Mesodermal cell (in vitro differentiated cells): Measurements from ENCODE around the gene MAGI2.

Source experiments
- H3K27ac ChIP-seq: 2 replicates; pipeline ENCODE4 v1.7.0; 2013; ENCODE audit warnings: mild to moderate bottlenecking, low read depth, low read length, moderate library complexity; ENCODE audit not compliant: severe bottlenecking
- H3K36me3 ChIP-seq: 2 replicates; pipeline ENCODE4 v1.7.1; 2013; ENCODE audit warnings: mild to moderate bottlenecking, low read length, moderate library complexity; ENCODE audit not compliant: control insufficient read depth, insufficient read depth
- H3K4me1 ChIP-seq: one replicate; pipeline ENCODE4 v1.7.1; 2013; ENCODE audit warnings: mild to moderate bottlenecking, low read length; ENCODE audit not compliant: insufficient read depth, control insufficient read depth, poor library complexity, severe bottlenecking
- H3K4me3 ChIP-seq: 2 replicates; pipeline ENCODE4 v1.7.0; 2013; ENCODE audit warnings: low read length, control low read depth, mild to moderate bottlenecking; ENCODE audit not compliant: insufficient read depth, poor library complexity, severe bottlenecking; ENCODE audit errors: extremely low read depth
- H3K9me3 ChIP-seq: 2 replicates; pipeline ENCODE4 v1.7.1; 2013; ENCODE audit warnings: mild to moderate bottlenecking, low read length, moderate library complexity; ENCODE audit not compliant: control insufficient read depth
- WGBS, 2 experiments: methylation state at CpG; one replicate each; pipeline ENCODE4 v1.1.5; 2013; ENCODE audit warnings: missing lambda C conversion rate in 2 of 2; ENCODE audit not compliant: insufficient coverage in 2 of 2; 5-methylcytosine and 5-hydroxymethylcytosine counted together

MAGI2 gene

GRCh38 chr7:78803501-78804127 lies 649.9 kb downstream of the MAGI2 start:
- H3K9me3 ChIP-seq: no peaks in the 10 kb centered on the region
- no peak overlapping the region for H3K4me3 ChIP-seq
- no peak overlapping the region for H3K27ac ChIP-seq
- no CpG with 5 or more reads among the region's 4 CpGs for WGBS, 2 experiments
- H3K36me3 ChIP-seq: no peaks in the 10 kb centered on the region
- H3K4me1 ChIP-seq: no peaks in the 10 kb centered on the region

GRCh38 chr7:78794101-78794500 lies 659.4 kb downstream of the MAGI2 start:
- Histone ChIP-seq H3K9me3 (no peaks in the 10 kb centered on the region), H3K27ac (no peak overlapping the region), H3K4me1 (no peaks in the 10 kb centered on the region), H3K4me3 (no peak overlapping the region), H3K36me3 (no peaks in the 10 kb centered on the region)
- 60 to 100% methylated on average over 1 of the region's 2 CpGs for WGBS, 2 experiments

- no peak overlapping the region for H3K4me3 ChIP-seq
- no peaks in the 10 kb centered on the region for H3K4me1 ChIP-seq
- WGBS, 2 experiments: no CpG with 5 or more reads among the region's 3 CpGs
- no peaks in the 10 kb centered on the region for H3K9me3 ChIP-seq
- H3K27ac ChIP-seq: no peak overlapping the region
- no peaks in the 10 kb centered on the region for H3K36me3 ChIP-seq
These were observed 660.8 kb downstream of the MAGI2 start for GRCh38 chr7:78792624-78793023.

GRCh38 chr7:78792006-78792405 lies 661.5 kb downstream of the MAGI2 start:
- H3K27ac ChIP-seq: no peak overlapping the region
- WGBS, 2 experiments: 0% methylated on average over 1 of the region's 6 CpGs; no CpG with 5 or more reads in 1 of the 2 experiments
- H3K4me1 ChIP-seq: no peaks in the 10 kb centered on the region
- no peaks in the 10 kb centered on the region for H3K36me3 ChIP-seq
- H3K4me3 ChIP-seq: no peak overlapping the region
- no peaks in the 10 kb centered on the region for H3K9me3 ChIP-seq

GRCh38 chr7:78788464-78788863 lies 665.0 kb downstream of the MAGI2 start:
- no peak overlapping the region for H3K4me3 ChIP-seq
- no CpG with 5 or more reads among the region's 2 CpGs for WGBS, 2 experiments
- H3K4me1 ChIP-seq: no peaks in the 10 kb centered on the region

GRCh38 chr7:78787854-78788253 lies 665.6 kb downstream of the MAGI2 start:
- WGBS, 2 experiments: no CpG with 5 or more reads among the region's 1 CpG
- H3K4me1 ChIP-seq: no peaks in the 10 kb centered on the region
- H3K36me3 ChIP-seq: no peaks in the 10 kb centered on the region
- H3K9me3 ChIP-seq: no peaks in the 10 kb centered on the region
- no peak overlapping the region for H3K4me3 ChIP-seq
- H3K27ac ChIP-seq: no peak overlapping the region

More at GRCh38 chr7:78788464-78788863, 665.0 kb downstream of the MAGI2 start:
- Histone ChIP-seq H3K36me3 (no peaks in the 10 kb centered on the region), H3K27ac (no peak overlapping the region), H3K9me3 (no peaks in the 10 kb centered on the region)

GRCh38 chr7:78786055-78786454 lies 667.4 kb downstream of the MAGI2 start:
- Histone ChIP-seq H3K4me3 (no peak overlapping the region), H3K4me1 (no peaks in the 10 kb centered on the region), H3K27ac (no peak overlapping the region), H3K36me3 (no peaks in the 10 kb centered on the region), H3K9me3 (no peaks in the 10 kb centered on the region)
- WGBS, 2 experiments: 75 to 100% methylated on average over 1 of the region's 2 CpGs

GRCh38 chr7:78783179-78783962 lies 670.1 kb downstream of the MAGI2 start:
- no peaks in the 10 kb centered on the region for H3K36me3 ChIP-seq
- H3K4me1 ChIP-seq: no peaks in the 10 kb centered on the region
- no peaks in the 10 kb centered on the region for H3K9me3 ChIP-seq
- 80 to 86% methylated on average over 1 to 3 of the region's 9 CpGs for WGBS, 2 experiments
- H3K4me3 ChIP-seq: no peak overlapping the region
- H3K27ac ChIP-seq: no peak overlapping the region

GRCh38 chr7:78780560-78780959 lies 672.9 kb downstream of the MAGI2 start:
- no peaks in the 10 kb centered on the region for H3K9me3 ChIP-seq
- H3K4me1 ChIP-seq: no peaks in the 10 kb centered on the region
- 86% methylated on average over 1 of the region's 4 CpGs; no CpG with 5 or more reads in 1 of the 2 experiments for WGBS, 2 experiments
- H3K36me3 ChIP-seq: no peaks in the 10 kb centered on the region
- H3K4me3 ChIP-seq: no peak overlapping the region
- no peak overlapping the region for H3K27ac ChIP-seq

- Histone ChIP-seq H3K9me3 (no peaks in the 10 kb centered on the region), H3K4me3 (no peak overlapping the region), H3K36me3 (no peaks in the 10 kb centered on the region), H3K27ac (no peak overlapping the region), H3K4me1 (no peaks in the 10 kb centered on the region)
- WGBS, 2 experiments: 80 to 83% methylated on average over 2 of the region's 2 CpGs
These were observed 673.7 kb downstream of the MAGI2 start for GRCh38 chr7:78779788-78780187.

GRCh38 chr7:78777829-78778228 lies 675.6 kb downstream of the MAGI2 start:
- 80 to 100% methylated on average over 1 to 2 of the region's 2 CpGs for WGBS, 2 experiments
- no peaks in the 10 kb centered on the region for H3K36me3 ChIP-seq
- no peaks in the 10 kb centered on the region for H3K4me1 ChIP-seq
- no peak overlapping the region for H3K4me3 ChIP-seq
- H3K27ac ChIP-seq: no peak overlapping the region
- H3K9me3 ChIP-seq: no peaks in the 10 kb centered on the region
